ENCODE data around the gene STIM2.
"Not testable (repeated sequence)": the region's sequence is repeated elsewhere in the genome, so short reads cannot be mapped to it uniquely, and the experiment has no call there.

STIM2 gene

GRCh38 chr4:26958925-26959653 is 98.4 kb downstream of the STIM2 start:
- DNase-seq = no peak

DNA sequence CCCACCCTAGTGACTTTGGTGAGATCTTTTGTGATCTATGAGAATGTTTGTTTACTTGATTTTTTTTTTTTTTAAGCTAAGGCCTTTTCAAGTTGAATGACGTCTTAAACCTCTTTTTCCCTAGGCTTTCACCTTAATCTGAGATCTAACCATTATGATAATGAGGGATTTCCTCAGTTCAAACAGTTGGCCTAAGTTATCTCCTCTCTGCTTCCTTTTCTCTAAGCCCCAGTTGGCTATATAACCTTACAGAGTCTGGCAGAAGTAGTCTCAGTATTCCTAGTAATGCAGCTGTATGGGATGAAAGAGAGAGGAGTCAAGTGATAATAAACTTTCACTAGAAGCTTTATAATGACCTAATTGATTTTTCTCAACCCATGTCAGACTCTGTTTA is 99.0 kb downstream of the STIM2 start:
- no peak for DNase-seq

DNA sequence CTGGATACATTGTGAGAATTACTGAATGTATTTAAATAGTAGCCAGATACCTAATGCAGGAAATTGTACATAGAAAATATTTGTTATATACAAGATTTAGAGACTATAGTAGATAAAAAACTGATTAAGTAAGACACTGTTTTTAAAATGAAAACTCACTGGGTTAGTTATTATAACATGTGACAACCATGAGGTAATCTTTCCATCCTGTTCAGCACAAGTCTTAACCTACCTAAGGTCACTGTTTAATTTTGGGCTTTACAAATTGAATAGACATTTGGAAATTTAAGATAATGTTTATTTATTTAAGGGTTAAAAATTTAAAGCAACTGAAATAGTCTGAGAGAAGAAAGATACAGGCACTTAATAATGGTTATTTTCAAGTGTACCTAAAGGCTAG is 102.1 kb downstream of the STIM2 start:
- DNase-seq = no peak

DNA sequence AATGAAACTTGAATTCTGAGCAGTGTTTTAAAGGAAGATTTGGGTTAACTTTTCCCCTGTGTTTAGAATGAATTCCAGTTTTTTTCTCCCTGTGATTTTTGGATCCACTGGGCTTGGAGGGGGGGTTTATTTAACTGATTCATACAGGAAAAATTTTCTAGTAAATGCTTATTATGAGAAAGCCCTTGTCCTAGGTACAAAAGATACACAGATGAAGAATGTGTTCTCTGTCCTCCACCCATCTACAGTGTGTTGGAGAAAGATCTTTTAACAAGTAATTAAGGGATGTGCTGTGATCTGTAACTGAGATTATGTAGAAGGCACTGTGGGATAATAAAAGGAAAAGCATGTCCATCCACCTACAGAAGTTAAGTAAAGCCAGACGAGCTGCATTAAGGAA is 103.9 kb downstream of the STIM2 start:
- DNase-seq = no peak

- DNase-seq = no peak
Measured at GRCh38 chr4:26964994-26965393, 104.4 kb downstream of the STIM2 start.

DNA sequence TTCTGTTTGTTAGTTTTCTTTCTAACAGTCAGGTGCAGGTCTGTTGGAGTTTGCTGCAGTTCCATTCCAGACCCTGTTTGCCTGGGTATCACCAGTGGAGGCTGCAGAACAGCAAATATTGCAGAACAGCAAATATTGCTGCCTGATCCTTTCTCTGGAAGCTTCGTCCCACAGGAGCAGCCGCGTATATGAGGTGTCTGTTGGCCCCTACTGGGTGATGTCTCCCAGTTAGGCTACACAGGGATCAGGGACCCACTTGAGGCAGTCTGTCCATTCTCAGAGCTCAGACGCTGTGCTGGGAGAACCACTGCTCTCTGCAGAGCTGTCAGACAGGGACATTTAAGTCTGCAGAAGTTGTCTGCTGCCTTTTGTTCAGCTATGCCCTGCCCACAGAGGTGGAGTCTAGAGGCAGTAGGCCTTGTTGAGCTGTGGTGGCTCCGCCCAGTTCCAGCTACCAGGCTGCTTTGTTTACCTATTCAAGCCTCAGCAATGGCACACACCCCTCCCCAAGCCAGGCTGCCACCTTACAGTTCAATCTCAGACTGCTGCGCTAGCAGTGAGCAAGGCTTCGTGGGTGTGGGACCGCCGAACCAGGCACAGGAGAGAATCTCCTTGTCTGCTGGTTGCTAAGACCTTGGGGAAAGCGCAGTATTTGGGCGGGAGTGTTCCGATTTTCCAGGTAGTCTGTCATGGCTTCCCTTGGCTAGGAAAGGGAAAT is 115.0 kb downstream of the STIM2 start:
- DNase-seq = not testable (repeated sequence)

DNA sequence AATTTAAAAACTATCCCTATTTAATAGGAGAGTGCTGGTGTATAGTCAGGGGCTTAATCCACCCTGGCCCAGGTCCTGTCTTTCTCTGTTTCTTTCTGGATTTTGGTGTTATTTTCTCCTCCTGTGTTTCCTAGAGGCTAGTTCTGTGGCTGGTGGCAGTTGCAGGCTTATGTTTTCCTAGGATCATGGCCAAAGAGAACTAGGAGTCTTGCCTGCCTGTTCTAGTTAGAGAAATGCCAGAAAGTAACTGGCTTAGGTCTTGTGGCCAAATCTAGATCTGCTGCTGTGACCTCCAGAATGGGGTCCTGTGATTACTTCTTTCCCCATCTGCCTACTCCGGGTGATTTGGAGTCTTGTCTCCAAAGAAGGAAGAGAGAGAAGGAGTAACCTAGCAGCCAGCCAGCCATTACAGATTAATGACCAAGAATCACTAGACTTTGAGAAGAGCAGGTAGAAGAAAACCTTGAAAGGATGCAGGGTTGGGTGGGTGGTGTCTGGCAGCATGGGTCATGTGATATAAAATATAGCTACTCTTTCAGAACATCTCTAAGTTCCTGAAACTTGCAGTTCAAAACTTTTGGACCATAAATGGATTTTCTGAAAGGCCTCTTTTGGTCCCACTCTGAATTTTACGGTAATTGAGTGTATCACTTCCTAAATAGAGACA is 117.9 kb downstream of the STIM2 start:
- no peak for DNase-seq

DNA sequence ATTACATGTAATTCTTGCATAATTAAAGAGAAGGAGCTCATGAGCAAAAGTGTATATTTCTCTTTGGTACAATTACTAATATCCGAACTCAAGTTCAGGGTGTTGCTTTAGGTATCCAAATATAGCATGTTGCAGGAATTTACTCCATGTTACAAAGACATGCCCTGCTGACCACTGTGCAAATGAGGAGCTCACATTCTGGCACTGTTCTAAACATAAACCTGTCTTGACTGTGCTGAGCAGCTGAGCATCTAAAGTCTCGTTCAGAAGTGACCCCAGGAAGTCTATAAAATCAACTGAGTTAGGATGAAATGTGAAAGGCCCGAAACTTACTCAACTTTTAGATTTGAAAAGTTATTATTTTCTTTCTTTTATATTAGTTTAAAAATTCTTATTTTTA is 124.3 kb downstream of the STIM2 start:
- no peak for DNase-seq

GRCh38 chr4:26985873-26986272 is 125.2 kb downstream of the STIM2 start:
- DNase-seq = no peak

GRCh38 chr4:26987191-26987590 is 126.5 kb downstream of the STIM2 start:
- DNase-seq = no peak

- DNase-seq = no peak
Measured at GRCh38 chr4:26991057-26991456, 130.4 kb downstream of the STIM2 start.

DNA sequence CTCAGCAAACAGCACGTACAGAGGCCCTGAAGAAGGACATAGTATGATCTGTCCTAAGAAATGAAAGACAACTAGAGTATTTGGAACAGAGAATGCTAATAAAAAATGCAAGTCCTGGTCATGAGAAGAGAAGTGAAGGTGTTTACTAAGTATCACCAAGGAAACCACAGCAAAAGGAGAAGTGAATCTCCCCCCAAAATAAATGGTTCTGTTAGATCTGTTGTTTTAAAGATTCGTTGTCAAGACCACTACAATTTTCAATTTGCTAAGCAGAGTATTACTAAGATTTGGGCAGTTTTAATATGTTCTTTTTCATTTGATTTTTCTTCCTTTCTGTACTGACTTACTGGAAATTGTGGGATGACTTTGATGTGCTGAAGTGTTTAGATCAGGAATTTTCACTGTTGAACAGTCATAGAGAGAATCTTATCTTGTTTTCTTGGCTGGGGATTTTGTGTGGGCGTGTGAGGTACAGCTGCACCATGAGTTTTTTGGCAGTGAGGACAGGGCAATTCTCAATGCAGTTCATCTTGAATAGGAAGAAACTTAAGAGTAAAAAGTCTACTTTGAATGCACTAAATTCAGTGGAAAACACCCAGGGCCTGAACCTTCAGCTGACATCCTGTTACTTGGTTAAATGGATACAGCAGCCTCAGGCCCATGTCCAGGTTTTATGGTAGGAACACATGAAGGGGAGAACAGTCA is 132.2 kb downstream of the STIM2 start:
- no peak for DNase-seq

DNA sequence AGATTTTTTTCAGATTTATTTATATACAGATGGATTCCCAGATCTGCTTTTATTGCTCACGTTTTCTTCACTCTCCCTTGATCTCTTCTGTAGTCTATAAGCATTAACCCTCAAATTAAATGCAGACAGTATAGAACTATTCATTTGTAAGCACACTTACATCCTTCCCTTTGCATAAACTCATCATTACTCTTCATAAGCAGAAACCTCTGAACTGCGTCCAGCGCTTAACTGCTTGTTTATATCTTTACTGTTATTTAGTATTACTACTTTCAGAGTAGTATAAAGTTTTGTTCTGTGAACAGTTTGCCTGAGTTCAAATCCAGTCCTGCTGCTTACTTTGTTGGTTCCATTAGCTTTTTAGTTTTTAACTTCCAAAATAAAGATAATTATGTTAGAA is 132.9 kb downstream of the STIM2 start:
- DNase-seq = no peak

DNA sequence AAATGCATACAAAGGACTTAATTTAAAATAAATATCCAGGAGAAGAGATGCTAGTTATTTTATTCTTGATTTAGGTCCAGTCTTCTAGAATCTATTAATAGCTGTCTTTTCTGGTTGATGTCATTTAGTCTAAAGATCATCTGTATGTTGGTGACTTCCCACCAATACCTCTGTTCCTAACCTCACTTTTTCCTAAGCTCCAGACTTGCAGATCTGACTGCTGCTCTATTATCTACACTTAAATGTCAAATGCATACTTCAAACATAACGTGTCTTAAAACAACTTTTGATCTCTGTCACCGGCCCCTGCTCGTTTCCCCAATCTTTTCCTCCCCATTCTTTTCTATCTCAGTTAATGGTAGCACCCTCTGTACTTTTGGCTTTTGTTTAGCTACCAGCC is 133.3 kb downstream of the STIM2 start:
- DNase-seq = no peak

- DNase-seq = no peak
Measured at GRCh38 chr4:26995316-26995715, 134.7 kb downstream of the STIM2 start.

DNA sequence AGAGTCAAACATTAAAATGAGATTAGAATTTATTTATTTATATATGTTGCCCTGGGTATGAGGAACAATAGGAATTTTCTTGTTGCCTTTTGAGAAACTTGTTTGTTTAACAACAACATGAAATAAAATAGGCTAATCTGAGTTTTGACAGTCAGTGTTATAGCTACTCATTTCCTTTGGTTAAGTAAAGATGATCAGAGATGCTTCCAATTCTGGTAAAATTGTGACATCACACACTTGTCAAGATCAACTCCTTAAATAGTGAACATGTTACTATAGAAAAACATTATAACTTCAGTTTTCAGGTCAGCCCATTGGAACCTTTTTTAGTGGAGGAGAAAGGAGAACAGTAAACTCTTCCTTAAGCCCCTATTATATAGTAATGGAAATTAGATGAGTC is 136.1 kb downstream of the STIM2 start:
- DNase-seq = no peak

DNA sequence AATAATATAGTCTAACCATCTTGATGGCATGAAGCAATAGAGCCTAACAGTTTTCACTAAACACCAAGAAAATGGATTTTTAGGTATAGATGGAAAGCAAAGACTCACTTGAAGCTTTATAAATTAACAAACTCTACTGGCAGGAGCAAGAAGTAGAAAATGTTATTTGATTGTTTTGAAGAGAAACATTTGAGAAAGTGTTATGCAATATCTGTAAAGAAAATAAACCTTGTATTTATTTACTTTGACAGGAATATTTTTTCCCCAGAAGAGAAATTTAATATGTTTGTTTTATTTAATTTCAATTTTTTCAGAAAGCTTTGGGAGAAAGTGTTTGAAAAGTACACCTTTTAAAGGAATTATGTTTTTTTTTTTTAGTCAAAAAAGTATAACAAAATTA is 139.0 kb downstream of the STIM2 start:
- no peak for DNase-seq

- no peak for DNase-seq
Measured at GRCh38 chr4:27000122-27000521, 139.5 kb downstream of the STIM2 start.

DNA sequence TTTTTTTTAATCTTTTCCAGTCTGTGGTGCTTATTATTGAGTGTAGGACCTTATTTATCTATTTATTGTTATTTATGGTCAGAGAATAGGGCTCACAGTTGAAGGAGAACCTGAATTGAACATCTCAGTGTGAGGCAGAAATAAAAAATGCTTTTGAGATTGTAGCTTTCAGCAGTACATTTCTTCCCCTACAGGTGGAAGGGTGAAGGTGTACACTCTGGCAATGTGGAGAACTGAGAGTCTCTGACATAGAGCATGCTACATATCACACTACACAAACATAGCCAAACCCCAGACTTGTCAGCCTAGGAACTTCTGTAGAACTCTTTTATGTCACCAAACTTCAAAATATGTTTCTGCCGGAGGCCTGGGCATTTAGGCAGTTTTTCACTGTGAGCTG is 140.2 kb downstream of the STIM2 start:
- no peak for DNase-seq

DNA sequence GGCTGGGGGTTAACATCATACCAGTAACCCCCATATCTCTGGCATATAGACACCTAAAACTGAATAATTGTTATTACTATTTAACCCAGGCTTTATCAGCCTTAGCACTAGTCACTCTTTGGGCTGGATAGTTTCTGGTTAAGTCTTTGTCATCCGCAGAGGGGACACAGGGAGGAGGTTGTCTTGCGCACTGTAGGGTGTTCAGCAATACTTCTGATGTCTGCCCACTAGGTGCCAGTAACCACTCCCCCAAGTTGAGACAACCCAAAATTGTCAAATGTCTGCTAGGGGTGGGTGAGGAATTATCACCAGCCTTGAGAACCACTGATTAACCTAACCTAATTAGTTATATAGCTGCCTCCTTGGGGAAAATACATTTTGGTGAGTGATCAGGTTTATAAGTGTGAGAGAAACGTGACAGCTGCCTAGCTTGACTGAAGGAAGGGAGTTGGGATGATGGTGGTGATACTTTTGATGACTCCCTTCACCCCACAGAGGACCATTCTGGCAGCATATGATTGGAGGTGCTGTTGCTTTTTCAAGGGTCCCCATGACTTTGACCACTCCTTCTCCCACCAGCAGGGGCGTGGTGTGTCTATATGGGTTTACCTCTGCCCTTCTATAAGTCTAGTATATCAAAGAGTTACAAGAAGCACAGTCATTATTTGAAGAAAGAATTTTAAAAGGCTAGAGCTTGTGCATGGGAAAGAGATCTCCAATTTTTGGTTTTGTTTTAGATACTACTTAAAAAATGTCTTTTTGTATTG is 140.9 kb downstream of the STIM2 start:
- DNase-seq = no peak

GRCh38 chr4:27003642-27004113 is 143.0 kb downstream of the STIM2 start:
- no peak for DNase-seq

- no peak for DNase-seq
Measured at GRCh38 chr4:27005501-27005900, 144.9 kb downstream of the STIM2 start.
